Eye (tissue), 1 donor: ENCODE measurements around the gene SPECC1L.
A peak's percentile ranks its signal among the peaks of the same experiment; 100 is the strongest.
"Not testable (repeated sequence)": the region's sequence is repeated elsewhere in the genome, so short reads cannot be mapped to it uniquely, and the experiment has no call there.

Experiments used
- DNase-seq: peaks from one replicate; pipeline ENCODE4 v3.0.0-alpha.2; 2015

SPECC1L gene

DNA sequence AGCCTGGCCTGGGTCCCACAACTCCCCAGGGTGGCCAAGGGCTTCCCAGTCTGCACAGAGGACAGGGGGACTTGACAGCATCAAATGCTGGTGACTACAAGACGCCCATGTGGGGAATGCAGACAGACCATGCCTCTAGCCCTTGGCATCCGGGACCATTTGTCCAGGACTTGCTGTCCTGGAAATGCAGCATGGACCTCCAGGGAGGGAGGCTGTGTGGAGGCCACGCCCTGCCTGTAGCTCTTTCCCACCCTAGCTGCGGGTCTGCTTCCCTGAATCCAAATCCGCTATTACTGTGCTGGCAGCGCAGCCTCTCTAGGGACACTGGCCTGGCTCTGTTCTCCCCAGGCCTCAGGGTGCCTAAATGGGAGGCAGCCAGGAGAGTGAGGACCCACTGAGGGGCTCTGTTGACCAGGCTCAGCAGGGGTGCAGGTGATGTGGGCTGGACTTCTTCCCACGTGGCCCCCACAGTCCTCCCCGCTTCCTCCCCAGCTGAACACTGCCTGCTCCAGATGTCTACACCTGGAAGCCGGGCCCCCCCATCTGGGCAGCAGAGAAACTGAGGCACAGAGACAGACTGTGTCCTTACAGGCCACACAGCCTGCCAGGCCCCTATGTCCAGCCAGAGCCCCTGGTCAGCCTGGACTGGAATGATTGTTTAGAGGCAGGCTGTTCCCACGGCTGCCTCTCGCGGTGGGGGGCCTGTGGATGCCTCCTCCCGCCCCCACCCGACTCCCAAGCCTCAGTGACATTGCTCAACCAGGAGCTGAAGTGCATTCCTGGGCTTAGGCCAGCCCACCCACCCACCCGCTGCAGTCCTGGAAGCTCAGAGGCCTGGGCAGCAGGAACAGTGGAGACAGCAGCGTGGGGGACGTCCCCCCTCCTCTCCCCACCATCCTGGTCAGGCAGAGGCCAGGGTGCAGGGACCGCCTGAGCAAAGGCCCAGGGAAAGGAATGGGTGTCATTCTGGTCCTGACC, 24.8 kb upstream of the SPECC1L start:
- not testable (repeated sequence) for DNase-seq

DNA sequence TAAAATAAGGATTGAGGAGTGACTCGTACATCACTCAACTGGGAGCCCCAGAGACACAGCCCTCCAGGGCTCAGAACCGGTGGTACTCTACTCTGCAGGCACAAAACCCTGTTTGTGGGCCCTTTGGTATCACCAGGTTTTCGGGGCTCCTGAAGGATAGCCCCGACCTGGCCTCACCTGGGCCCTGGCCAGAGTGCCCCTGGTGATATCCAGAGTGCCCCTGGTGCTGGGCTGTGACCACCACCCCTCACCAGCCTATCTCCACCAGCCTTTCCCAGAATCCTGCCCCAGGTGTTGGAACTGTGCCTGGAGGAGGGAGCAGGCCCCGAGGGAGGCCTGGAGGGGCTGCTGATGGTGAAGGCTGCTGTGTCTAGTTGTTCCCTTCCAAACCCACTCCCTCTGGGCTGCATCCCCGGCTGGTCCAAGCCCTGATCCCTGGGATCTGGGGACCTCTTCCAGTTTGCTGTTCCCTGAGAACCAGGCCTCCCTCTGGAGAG, 23.6 kb upstream of the SPECC1L start:
- DNase-seq = no peak

DNA sequence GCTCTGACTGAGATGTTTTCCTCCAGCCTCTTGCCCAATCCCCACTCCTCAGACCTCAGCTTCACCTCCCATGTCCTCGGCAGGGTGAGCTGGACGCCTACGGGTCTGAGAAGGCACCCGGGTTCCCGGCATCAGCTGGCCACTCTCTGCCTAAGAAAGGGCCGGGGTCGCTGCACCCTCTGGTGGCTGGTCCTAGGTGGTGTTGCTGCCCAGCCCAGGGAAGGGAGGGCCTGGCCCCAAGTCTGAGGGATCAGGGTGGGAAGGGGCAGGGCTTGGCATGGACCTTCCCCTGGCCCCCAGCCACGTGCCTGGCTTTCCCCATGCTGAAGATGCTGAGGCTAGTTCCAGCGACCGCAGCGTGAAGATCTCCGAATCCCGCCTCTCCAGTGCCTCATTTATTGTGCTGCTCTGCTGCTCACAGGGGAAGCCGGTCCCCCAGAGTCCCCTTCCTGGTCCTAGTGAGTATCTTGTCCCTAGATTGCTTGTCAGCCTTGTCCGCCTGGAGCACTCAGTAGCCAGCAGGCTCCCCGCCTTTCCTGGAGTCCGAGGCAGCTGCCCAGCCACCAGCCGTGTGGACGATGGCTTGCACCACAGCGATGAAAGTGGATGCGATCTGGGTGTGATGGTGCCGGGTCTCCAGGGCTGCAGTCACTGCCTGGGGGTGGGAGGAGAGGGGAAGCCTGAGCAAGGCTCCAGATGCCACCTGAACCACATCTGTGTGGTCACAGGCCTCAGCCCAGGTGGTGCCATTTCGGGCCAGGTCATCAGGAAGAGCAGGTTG, 22.9 kb upstream of the SPECC1L start:
- DNase-seq = peak; percentile 90

DNA sequence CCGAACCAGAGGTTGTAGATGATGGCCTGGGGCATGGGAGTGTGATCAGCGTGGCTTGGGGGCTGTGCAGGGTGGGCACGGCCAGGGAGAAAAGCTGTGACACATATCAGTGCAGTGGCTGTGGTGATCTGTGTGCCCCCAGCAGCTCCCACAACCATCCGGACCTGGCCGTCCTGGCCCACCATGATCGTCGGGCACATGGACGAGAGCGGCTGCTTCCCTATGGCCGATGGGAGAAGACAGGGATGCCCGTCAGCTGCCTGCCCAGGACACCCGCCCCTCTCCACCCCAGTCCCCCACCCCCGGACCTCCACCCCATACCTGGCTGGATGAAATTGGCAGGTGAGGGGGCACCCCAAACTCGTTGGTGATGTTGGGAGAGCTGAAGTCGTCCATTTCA, 22.0 kb upstream of the SPECC1L start:
- DNase-seq = not testable (repeated sequence)

DNA sequence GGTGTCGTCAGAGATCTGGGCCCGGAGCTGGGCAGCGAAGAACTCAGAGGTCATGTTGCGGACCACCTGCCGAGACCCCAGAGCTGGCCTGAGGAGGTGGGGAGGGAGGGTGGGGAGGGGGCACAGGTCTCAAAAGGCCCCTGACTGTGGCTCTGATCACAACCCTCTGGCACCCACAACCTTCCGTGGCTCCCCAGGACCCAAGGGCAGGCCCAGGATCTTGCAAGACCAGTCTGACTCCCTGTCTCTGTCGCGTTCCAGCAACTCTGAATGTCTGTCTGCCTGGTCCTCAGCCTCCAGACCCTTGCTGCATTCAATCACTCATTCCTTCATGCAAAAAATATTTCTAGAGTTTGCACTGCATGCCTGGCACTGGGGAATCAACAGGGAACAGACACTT, 21.2 kb upstream of the SPECC1L start:
- DNase-seq = not testable (repeated sequence)

DNA sequence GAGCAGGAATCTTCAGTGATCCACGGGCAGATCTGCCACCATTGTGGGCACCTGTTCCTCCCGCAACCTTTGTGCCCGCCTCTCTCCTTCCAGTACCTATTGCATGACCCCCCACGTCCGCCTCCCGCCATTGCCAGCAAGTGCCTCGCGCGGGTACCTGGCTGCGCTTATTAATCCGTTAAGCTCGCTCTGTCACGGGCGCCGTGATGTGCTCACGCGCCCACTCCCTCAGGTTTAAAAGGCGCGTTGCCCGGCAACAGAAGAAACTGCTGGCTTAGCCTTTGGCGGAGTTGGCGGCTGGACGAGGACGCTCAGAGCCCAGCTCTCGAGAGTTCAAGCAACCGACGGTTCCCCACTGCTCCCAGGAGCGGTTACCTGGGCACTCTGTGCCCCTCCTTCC, 19.3 kb upstream of the SPECC1L start:
- not testable (repeated sequence) for DNase-seq

DNA sequence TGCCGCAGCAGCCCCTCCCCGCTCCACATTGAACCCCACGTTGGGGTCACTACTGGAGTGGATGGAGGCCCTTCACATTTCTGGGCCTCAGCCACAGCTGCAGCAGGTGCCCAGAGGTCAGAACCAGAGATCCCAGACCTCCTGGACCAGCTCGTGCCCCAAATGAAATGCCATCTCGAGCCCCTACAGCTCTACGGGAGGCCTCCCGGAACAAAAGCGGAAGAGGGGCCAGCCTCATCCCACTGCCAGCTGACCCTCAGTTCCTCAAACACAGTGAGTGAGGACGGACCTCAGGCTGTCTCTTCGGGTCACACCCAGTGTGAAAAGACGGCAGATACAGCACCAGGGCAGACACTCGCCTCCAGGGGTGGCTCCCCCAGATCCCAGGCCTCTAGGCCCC, 17.5 kb upstream of the SPECC1L start:
- DNase-seq = not testable (repeated sequence)

DNA sequence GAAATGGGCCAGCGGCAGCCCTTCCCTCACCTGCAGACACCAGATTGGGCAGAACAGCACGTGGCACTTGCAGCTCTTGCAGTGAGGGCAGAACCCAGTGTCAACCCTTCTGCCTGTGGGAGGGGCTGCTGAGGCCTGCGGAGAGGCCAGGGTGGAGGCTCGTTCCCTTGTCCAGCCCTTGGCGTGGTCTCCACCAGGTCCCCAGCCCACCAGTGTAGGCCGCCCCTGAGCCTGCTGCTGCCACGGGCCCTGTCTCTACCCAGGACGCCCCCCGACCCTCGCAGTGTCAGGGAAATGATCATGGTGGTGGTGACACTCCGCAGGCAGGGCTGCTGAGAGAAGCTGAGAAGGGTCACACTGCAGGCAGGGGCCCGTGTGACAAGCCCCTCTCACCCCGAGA, 14.5 kb upstream of the SPECC1L start:
- not testable (repeated sequence) for DNase-seq

DNA sequence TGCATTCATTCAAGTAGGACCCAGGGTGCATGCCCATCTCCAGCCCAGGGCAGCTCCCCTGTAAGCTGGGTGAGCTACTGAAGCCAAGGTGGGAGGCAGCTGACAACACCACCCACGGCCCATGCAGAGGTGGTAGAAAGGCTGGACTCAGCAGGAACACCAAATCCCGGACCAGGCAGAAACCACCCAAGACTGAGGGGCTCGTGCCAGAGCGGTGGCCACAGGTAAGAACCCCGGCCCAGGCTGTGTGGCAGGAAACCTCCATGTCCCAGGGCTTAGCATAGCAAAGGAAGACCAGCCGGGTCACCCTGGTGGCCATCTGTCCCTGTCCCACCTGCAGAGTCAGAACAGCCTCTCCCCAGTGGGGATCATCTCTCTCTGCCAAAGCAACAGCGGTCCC, 13.9 kb upstream of the SPECC1L start:
- DNase-seq = not testable (repeated sequence)

DNA sequence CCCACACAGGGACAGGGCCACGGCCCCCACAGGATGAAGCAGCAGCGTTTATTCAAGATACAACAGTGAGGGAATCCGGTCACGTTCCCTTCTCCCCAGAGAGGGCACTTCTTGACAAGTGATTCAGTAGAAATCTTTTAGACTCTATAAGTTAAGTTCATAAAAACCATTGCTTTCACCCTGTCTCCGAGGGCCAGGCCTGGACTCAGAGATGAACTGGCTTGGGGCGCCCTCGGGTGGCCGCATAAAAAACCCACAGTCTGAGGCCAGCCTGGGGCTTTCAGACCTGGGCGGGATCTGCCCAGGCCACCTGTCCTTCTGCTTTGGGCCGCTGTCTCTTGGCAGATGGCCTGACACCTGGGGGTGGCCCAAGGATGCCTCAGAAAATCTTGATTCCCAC, 11.2 kb upstream of the SPECC1L start:
- peak; percentile 79 for DNase-seq

DNA sequence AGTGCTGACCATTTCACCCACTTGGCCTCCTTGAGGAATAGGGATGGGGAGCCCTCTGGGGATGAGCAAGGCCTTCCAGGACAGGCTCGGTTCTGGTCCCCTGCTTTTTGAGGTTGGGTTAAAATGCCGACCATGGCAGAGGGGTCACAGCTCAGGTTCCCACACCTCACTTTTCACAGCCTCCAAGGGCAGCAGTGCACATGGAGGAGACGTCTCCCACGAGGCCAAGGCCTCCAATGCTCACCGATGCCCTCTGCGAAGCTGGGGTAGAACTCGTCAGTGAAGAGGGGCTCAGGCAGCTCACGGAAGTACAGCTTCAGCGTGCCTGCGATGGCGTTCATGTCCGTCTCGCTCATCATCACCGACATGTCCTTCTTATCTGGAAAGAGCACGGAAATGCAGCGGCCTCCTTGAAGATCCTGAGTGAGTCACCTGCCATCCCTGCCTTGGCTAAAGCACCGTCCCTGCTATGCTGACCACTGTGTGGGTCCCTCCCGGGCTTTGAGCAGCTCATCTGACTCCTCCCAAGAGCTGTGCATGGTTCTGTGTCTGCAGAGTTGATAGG, 8.4 kb upstream of the SPECC1L start:
- not testable (repeated sequence) for DNase-seq

DNA sequence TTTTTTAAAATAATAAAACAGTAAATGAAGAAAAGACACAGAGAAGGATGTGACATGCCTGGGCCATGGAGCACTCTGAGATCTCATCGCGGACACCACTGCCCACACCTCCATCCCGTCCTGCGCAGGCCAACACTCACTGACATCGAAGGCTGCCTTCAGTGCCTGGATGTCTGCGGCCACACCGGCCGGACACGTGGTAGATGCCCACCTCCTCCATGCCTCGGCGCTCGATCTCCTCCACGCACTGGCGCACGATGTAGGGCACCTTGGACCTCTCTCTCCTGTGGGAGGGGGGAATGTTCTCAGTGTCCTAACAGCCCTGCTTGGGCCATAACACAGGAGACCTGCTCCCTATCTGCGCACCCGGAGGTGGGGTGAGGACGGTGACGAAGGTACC, 7.2 kb upstream of the SPECC1L start:
- DNase-seq = not testable (repeated sequence)

DNA sequence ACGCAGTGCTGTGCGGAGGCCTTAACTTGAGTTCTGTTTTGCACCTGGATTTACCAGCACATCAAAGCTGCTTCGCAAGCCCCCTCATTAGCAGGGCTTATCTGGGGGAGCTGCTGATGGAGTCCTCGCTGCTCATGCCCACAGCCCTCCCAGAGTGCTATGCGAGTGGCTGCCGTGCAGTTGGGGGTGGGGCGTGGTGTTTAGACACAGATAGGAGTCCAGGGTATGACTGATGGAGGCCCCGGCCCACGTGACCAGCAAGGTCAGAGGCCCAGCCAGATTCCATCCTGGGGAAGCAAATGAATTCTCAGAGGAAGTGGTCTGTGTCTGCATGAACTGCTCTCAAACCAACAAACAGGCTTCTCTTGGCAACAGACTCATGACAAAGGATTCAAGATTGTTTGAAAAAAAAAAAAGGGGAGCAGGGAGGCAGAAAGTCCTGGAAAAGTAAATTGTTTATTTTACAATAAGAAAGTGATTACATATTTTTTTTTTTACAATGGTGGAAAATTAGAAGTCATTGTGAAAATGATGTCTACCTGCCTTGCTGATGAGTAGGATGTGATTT, 6.2 kb upstream of the SPECC1L start:
- peak; percentile 58 for DNase-seq

DNA sequence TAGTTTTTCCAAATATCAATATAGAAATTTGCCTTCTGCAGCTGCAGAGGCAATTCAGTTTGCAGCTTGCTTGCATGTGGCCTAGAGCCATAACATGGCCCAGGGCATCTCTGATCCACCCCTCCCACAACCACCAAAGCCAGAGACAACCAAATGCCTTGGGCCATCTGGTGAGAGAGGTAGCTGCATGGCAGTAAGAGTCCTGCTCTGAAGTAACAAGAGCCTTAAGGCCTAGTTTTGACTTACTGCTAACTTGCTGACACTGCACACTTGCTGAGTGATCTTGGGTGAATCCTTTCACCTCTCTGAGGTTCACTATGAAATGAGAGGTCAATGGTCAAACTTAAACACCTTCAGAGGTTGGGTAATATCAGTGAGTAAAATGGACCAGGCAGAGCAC, 4.9 kb upstream of the SPECC1L start:
- DNase-seq = no peak

DNA sequence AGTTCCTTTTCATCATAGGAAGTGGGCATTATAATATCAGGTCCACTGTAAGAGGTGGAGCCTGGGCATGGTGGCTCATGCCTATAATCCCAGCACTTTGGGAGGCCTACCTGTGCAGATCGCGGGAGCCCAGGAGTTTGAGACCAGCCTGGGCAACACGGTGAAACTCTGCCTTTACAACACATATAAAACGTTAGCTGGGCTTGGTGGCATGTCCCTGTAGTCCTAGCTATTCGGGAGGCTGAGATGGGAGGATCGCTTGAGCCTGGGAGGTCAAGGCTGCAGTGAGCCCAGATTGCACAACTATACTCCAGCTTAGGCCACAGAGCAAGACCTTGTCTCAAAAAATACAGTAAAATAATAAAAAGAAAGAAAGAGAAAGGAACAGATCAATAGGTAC, 4.1 kb upstream of the SPECC1L start:
- not testable (repeated sequence) for DNase-seq

DNA sequence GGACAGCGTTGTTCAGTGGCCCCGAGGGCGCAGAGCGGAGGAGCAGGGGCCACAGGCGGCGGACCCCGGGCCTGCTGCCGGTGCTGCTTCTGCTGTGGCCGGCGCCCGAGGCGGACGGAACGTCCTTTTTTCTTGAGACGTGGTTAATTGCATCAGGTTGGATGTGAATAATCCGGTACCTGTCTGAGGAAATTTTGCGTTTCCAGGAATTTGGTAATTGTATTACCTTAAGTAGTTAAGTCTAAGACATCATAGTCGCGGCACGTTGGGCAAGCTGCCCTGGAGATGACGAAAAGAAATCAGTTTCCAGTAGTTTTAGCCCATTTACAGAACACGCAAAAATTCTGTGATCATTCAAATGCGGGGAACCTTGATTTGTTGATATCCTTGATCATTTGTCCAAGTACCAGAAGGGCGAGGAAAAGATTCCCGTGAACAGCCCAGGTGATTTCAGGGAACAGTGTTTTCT, 789 bp downstream of the SPECC1L start:
- no peak for DNase-seq

DNA sequence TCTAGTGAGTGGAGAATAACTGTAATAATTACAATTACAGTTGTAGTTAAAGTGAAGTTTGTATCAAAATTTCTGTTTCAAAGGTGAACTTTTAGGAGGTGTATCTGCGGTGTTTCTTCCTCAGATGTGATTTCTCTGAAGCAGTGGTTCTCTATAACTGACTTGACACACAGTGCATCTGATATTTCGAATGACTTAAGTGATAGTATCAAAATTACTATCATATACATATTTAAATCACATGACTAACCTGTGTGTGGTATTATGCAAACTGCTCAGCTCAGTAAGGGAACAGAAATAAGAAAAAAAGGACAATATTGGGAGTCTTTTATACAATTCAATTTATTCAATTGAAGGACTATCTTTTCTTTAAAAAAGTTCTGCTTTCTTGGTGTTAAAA, 2.4 kb downstream of the SPECC1L start:
- DNase-seq = not testable (repeated sequence)

DNA sequence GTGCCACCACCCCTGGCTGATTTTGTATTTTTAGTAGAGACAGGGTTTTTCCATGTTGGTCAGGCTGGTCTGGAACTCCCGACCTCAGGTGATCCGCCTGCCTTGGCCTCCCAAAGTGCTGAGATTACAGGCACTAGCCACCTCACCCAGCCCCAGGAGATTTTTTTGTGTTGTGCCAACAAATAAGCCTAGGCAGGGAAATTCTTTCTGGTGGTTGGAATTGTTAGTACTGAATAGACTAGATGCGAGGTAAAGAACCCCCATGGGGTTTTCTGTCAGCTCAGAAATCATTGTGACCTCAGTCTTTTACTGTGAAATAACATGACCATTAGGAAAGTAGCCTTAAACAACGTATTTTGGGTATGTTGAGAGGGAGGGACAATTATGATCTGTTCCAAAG, 3.3 kb downstream of the SPECC1L start:
- peak; percentile 25 for DNase-seq

DNA sequence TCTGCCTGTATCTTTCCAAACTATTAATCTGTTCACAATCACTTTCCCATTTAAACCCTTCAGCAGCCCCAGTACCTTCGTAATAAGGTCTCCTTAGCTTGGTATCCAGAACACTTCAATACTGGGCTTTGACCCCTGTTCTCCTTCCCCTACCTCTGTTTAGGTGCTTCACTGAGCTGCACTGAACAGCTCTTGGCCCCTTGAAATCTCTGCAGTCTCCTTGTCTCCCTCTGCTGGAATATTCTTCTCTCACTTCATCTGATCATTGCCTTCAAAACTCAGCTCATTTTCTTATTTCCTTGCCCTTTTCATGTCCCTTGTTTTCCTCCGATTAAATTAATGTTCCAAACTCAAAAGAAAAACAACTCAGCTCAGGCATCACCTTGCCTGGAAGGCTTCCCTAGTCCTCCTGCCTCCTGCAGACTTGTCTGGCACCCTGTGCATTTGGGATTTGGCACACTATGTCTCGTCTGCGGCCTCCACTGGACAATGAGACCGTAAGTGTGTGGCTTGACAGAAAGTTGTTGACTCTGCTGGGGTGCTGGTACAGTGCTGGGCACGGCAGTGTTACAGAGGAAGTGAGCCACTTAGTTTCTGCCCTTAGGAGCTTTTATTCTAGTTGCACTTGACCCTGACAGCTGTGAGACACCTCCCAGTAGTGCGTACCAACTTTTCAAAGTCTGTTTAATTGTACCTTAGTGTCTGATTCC, 4.2 kb downstream of the SPECC1L start:
- DNase-seq = not testable (repeated sequence)

DNA sequence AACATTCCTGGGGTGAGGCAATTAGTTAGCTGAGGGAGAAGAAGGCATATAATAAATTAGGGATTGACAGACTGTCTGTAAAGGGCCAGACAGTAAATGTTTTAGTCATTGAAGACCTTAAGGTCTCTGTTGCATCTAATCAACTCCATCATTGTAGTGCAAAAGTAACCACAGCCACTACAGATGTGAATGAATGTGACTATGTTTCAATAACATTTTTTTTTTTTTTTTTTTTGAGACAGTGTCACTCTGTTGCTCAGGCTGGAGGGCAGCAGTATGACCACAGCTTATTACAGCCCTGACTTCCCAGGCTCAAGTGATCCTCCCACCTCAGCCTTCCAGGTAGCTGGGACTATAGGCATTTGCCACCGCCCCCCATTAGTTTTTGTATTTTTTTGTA, 9.7 kb downstream of the SPECC1L start:
- not testable (repeated sequence) for DNase-seq

DNA sequence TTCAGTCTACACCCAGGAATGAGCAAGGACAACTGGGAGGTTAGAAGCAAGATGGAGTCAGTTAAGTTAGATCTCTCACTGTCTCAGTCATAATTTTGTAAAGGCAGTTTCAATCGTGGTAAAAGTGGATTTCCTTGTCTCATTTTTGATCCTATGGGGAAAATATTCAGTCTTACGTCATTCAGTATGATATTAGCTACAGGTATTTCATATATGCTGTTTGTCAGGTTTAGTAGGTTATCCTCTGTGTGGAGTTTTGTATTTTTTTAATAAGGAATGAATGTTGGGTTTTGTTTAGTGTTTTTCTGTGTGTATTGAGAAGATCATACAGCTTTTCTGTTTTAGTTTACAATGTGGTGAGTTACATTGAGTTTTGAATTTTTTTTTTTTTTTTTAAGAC, 11.8 kb downstream of the SPECC1L start:
- no peak for DNase-seq

DNA sequence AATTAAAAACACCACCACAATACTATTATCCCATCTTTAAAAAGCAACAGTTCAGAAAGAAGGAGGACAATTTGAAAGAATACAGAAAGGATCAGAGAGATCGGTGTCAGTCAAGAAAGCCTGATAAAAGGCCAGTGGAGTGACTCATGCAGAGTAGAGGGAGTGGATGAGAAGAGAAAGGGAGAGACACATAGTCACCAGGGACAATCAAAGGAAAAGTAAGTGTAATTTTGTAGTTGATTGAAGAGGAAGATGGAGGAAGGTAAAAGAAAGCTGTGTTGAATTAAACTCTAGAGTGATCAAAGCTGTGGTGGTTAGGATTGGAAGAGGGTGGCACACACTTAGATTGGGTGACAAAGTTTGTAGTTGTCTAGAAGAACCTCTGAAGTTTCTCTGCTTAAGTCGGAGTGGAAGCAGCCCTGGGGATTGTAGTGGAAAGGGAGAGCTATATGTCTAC, 14.1 kb downstream of the SPECC1L start:
- DNase-seq = no peak
